ENCODE results near the gene CAMK1D.
A peak's percentile ranks its signal among the peaks of the same experiment; 100 is the strongest.

Gene CAMK1D

DNA sequence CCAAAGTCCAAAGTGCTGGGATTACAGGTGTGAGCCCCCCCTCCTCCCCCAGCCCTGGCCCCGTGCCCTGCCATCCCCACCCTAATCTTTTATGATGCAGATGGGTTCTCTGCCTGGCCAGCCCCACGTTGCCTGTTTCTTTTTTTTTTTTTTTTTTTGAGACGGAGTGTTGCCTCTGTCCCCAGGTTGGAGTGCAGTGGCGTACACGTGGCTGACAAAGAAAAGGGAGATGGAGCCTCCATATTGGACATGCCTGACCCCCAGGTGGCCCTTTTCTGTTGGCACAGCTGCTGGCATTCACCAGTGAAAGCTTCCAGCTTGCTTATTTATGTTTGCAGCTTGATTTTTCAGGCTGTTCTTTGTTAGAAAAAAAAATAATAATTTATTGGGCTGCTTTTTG lies 416.9 kb downstream of the CAMK1D start:
- DNase-seq (ENCODE audit: low spot score) = no peak

DNA sequence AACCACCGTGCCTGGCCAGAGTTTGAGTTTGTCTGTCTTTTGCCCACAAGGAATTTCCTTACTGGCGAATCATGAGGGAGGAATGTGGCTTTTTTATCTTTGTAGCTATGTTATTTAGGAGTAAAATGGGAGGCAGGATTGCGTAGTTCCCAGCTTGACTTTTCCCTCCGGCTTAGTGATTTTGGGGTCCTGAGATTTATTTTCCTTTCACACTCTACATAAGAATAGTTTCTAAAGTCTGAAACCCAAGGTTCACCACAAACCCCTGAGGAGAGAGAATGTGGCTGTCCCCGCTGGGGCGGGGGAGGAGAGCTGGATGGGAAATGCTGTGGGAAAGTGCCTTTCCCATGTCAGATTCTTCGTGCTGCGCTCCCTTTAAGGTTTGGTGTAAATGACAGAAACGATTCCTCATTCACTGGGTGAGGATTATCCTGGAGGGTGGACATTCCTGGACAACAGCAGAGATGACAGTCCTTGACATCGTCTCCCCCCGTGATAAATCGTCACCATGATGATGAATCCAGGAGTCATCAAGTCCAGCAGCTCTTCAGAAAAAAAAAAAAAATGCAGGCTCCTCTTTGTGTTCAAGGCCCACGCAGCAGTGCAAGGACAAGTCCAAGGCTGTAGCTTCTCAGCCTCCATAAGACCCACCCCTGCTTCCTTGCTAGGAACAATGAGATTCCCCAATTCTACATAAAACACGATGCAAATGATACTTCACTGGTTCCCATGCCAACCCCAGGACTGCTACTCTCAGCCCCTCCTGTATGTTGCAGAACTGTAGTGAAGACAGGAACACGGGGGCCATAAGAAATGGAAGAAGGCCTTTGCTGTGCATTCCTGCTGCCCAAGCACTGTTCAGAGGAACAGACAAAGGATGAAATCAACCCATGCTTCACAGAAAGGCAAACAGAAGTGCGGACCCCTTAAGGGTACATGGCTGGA lies 419.1 kb downstream of the CAMK1D start:
- no peak for DNase-seq (ENCODE audit: low spot score)

DNA sequence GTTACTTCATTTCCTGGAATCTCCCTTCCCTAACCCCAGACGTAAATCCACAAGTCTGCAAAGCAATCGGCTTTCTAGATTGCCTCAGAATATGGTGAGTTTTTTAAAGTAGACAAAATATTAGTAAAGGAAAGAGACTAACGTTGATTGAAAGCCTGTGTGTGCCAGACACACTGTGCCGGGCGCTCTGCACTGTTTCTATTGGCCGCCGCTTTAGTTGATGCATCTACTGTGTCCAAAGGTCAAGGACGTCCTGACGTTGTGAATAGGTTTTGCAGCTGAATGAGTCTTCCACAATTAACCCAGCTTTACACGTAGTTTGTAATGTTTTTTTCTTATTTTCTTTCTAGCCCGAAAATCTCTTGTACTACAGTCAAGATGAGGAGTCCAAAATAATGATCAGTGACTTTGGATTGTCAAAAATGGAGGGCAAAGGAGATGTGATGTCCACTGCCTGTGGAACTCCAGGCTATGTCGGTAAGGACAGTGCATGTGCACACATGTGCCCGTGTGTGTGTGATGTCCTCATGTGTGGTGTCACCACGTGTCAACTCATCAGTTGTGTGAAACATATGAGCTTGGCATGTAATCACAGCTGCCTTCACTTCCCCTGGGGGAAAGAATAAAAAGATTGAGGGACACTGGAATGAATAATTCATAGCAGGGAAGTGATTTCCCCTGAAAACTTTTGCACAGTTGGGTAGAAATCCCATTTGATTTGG lies 420.1 kb downstream of the CAMK1D start:
- DNase-seq (ENCODE audit: low spot score) = no peak

DNA sequence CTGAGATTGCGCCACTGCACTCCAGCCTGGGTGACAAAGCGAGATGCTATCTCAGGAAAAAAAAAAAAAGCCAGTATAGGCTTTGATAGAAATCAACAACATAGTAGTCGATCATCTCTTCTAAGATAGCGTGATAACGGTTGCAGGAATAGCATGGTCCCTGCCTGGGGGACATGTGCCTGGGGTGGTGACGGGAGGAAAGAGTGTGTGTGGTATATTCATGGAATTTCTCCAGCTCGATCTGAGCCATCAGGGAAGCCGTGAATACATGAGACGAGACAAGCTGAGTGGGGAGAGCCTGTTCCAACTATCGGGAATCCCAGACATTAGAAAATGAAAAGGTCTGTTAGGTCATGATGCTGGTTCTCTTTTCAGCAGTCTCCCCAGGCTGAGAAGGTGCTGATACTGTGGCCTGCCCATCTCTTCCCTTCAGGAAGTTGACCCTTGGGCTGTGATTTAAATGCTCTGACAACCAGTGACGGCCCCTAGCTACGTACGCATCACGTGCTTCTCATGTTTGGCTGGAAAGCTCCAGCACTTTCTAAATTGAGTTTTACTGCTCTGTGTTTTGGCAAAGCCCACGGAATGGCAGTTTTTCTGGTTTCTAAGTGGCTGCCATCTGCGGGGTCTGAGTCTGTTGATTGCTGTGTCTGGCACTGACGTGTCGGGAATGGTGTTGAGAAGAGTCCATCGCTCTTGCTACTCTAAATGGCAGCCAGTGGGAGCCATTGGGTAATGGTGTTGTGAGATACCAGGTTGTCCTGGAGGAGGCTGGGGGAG lies 422.8 kb downstream of the CAMK1D start:
- no peak for DNase-seq (ENCODE audit: low spot score)

DNA sequence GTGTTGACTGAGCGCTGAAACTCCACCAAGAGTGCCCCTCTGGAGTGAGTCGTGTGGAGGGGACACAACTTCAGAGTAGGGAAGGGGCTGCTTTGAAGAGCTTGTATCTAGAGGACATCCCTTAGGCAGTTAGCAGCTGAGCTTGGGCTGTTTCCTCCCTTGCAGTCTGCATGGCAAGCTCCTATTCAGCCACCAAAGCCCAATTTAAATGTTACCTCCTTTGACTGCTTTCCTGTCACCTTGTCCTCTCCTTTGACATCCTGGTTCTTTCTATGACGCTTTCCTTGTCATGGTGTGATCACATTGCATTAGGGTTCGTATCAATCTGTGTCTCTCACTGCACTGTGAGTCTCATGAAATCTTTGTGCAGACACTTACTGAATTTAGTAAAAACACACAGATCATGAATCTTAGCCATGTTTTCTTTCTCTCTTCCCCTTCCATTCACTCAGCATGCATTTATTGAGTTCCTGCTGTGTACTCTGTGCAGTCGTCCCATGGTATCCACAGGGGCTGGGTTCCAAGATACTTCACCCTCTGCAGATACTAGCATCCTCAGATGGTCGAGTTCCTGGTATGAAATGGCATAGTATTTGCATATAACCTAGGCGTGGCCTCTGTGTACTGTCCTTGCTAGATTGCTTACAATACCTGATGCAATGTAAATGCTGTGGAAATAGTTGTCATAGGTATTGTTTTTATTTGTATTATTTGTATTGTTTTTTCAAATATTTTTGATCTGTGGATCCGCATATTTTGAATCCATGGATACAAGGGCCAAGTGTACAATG lies 423.6 kb downstream of the CAMK1D start:
- no peak for DNase-seq (ENCODE audit: low spot score)

DNA sequence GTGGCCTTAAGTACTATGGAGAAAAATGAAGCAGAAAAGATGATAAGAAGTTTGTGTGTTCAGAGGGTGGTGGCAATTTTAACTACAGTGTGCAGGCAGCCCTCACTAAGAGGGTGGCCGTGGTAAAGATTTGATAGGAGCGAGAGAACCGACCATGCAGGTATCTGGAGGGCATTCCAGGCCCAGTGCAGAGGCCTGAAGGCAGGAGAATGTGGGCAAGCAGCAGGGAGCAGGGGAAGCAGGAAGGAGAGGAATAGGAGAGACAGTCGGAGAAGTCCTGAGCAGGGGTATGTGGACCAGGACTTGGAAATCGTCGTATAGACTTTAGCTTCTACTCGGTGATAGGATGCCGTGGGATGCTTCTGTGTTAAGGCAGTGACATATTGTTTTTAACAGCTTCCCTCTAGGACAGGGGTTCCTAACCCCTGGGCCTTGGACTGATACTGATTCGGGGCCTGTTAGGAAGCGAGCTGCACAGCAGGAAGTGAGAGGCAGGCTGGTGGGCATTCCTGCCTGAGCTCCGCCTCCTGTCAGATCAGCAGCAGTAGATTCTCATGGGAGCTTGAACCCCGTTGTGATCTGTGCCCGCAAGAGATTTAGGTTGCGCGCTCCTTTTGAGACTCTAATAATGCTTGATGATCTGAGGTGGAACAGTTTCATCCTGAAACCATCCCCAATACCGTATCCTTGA lies 425.0 kb downstream of the CAMK1D start:
- DNase-seq (ENCODE audit: low spot score) = peak; percentile 22

DNA sequence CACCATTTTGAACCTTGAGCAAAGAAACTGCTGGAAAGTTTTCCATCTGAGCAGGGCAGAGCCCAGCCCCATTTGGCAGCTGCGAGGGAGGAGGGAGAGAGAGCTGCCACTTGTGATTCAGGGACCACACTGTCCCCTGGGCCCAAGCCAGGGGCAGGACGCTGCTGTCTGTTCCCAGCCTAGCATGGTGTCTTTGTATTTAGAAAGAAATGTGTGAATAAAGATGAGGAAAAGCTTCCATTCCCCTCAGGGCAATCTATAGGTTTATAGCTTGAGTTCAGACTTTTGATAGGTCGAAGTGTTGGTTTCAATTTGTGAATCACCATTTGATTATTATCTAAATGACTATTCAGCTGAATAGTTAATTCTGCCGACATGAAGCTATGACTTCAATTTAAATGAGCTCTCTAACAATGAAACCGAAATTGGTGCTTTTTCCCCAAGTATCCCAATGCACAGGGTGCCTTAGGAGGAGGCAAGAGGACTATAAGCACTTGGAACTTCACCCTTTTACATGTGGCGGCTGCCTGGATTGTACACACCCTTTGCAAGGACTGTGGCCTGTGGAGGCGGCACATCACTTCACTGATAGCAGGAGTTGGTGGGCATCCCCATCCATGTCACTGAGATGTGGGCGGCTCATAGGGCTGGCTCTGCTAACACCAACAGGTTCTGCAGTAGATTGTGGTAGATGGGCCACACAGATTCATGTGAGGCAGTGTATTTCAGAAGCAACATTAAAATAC lies 428.7 kb downstream of the CAMK1D start:
- peak; percentile 16 for DNase-seq (ENCODE audit: low spot score)

DNA sequence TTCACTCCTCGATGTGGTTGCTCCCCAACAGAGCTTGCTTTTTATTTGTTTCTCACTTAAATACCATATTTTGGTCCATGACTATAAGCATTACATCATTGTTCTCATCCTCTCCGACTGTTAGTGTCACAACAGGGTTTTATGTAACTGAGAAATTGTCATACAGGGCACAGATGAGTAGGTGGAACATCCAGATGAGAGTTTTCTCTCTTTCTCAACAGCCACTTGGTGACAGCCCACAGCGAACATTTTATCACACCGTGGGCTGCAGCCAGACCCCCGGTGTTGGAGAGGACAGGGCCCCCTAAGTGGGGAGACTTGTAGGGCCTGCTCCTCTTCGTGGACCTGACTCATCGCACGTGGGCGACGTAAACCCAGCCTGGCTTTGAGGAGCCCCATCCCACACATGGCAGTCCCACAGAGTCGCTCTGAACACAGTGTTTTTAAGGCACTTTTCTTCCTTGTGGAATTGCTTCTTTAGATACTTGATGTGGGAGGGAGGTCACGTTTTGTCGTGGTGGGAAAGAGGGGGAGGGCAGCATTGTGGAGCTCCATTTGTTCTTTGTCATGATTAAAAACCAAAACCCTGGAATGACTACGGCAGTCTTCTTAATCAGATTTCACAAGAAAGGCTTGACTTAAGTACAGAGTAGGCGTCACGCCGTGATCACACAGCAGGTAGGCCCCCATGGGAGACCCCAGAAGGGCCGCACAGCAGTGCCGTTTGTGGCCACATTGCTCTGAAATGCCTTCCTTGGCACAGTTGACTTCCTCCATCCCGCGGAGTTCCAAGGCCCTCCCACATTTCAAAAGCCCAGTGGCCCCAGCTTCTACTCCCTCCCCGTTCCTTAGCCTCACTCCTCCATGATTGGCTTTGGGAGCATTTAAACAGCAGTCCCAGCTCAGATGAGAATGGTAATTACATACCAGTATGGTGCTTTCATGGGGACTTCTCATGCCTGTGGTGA lies 431.6 kb downstream of the CAMK1D start:
- no peak for DNase-seq (ENCODE audit: low spot score)

DNA sequence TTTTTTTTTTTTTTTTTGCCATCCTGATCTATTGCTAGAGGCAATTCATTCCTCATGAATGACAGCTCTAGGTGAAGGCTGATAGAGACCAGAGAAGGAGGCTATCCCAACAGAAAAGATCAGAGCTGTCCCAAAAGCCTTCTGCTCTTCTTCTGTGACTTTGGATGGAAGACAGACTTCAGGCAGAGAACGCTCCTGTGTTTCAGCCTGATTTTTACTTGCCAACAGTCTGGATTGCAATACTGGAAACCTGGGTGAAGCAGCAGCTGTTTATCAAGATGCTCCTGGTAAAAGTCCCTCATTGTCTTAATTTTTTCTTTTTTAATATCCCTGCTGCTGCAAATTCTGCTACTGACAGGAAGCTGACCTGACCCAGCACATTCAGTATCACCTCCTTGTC lies 432.6 kb downstream of the CAMK1D start:
- no peak for DNase-seq (ENCODE audit: low spot score)

DNA sequence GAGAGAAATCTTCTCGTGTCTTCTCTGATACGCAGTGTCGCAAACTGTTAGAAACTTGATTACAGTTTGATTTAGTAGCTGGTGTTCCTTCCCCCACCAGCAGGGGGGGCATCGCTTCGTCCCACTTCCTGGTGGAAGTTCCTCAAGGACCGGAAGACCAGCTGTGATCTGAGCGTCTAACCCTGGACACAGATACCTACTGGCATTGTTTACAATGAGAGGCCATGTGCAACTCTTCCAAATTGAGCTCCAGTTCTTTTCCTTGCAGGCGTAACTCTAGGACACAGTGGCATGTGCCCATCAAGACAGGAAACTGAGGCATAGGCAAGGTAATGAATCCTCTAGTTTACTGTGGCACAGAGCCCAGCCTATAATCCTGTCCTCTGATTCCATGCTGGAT lies 433.2 kb downstream of the CAMK1D start:
- DNase-seq (ENCODE audit: low spot score) = peak; percentile 9

DNA sequence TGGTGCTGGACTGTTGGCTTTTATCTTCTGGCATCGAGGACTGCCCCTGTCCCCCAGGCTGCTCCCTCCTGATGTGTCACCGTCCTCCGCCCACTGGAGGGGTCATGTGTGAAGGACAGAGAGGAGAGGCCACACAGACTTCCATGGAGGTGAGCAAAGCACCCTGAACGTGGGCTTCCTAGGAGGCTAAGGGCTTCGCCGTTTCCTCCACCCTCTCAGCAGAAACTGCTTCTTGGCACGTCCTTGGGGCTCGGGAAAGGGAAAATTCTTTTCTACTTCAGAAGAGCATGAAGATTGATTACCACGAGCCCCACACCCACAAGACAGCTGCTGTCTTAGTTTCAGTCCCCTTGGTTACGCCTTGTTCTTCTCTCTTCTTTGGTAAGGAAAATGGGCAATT lies 433.9 kb downstream of the CAMK1D start:
- no peak for DNase-seq (ENCODE audit: low spot score)

DNA sequence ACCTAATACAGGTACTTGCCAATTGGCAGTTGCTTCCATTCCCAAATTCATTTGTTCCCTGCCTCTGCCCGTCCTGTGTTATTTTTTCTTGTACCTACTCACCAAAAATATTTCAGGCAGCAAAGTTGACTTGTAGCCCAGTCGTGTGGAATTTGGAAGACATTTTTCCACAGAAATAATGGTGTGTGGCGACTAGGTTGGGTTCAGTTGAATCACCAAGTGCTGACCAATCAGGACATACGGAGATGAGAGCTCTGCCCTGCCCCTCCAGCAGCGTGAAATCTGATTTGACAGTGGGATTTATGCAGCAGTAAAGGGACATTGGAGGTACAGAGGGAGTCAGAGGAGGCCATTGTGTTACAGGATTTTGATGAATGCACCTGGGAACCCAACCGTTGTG lies 435.3 kb downstream of the CAMK1D start:
- no peak for DNase-seq (ENCODE audit: low spot score)

DNA sequence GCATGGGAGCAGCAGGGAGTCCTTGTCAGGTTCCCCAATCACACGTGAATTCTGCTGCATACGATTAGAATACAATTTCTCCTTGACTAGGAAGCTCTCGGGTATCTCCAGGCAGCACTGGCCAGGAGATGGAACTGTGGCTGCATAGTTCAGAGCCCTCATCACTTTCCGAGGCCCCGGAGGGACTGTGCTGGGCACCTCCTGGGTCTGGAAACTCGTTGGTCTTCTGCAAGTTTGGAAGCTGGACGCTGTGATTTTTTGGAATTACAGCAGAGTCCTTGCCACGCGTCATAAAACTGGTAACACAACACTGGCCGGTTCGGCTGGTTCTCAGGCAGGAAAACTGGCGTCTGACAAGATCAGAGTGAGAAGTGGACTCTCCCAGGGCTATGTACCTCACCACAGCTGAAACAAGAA lies 436.1 kb downstream of the CAMK1D start:
- no peak for DNase-seq (ENCODE audit: low spot score)

DNA sequence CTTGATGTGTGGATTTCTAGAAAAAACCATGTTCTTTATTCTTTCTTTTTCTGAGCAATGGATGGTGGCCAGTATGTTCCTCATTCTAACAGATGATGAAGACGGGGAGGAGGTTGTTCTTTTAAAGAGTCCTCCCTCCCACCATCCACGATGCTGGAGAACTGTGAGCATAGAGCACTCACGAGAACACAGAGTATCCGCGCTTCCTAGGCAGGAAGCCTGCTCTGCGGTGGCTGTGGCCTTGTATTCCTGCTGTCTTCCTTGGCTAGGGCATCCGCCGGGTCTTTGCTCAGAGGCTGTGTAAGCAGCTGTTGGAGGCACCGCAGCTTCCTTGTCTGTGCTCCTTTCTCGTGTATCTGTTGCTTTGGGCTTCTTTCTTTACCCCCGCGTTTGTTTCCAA lies 437.9 kb downstream of the CAMK1D start:
- DNase-seq (ENCODE audit: low spot score) = no peak

DNA sequence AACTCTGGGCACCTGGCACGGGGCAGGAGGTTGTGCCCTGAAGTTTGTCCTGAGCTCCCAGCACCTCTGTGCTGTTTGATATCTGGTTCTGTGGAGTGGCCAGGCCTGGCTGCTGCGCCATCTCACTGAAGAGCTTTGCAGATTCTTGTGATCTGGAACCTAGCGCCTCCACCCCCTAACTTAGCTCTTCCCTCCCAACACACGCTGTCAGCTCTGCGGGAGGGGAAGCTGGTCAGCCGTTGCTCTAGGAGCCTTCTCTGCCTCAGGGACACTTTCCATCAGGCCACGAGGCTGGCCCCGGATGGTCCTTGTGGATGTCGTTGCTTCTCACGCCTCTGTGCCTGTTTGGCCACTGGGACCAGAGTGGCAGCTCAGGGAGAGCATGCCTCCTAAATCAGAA lies 438.9 kb downstream of the CAMK1D start:
- DNase-seq (ENCODE audit: low spot score) = no peak

DNA sequence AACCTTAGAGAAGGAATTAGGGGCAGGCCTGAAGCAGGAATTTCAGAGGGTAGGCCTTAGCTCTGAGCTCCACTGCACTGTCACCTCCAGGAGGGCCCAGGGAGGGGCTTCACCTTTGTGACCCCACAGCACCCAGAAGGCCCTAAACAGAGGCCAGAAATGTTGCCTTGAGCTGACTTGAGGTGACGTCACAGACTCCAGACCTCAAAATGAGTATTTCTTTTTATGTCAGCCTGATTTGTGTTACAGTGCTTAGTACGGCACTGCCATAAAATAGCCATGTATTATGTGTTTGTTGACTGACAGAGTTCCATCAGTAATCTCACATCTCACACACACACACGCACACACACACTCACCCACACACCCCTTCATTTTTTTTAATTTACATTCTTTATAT lies 440.9 kb downstream of the CAMK1D start:
- DNase-seq (ENCODE audit: low spot score) = no peak

DNA sequence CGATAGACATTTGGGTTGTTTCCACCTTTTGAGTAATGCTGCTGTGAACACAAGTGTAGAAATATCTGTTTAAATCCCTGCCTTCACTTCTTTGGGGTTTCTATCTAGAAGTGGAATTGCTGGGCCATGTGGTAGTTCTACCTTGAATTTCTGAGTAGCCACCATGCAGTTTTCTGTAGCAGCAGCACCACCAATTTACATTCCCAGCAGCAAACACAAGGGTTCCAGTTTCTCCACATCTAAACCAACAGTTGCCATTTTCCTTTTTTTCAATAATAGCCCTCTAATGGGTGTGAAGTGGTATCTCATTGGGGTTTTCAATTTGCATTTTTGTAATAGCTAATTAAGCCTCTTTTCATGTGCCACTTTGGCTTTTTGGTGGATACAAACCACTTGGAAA lies 442.4 kb downstream of the CAMK1D start:
- no peak for DNase-seq (ENCODE audit: low spot score)

DNA sequence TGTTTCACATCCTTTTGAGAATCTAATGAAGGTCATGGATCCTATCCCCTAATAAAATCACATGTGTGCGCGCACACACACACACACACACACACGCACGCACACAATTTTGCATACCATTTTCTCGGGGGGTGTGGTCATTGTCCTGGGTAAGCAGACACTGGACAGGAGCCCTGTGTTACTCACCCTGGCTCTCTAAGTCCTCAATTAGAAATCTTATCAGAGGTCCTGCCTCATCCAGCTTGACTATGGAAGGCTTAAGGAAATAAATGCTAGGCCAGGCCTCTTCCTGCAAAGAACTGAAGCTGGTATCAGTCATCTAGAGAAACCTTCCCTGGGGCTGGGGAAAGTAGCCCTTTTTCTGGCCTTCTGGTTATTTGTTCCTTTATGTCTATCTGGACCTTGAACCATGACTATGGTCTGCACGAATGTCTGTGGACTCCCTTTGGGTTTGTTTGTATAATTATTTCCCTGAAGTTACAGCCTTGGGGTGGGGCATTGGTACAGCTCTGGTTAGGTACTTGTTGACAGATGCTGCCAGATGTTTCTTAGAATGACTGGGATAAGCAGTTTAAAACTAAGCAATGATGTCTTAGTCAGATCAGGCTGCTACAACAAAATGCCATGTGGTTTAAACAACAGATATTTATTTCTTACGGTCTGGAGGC lies 443.7 kb downstream of the CAMK1D start:
- no peak for DNase-seq (ENCODE audit: low spot score)
